ENCODE measurements around the gene PDPK1.
"Not testable (repeated sequence)": the region's sequence is repeated elsewhere in the genome, so short reads cannot be mapped to it uniquely, and the experiment has no call there.

Gene PDPK1

GRCh38 chr16:2526135-2526534 is 11.7 kb upstream of the PDPK1 start:
- DNase-seq = no peak

- no peak for DNase-seq
Measured at GRCh38 chr16:2527071-2527783, 10.6 kb upstream of the PDPK1 start.

- DNase-seq = no peak
Measured at GRCh38 chr16:2527784-2528100, 10.1 kb upstream of the PDPK1 start.

- DNase-seq = no peak
Measured at GRCh38 chr16:2528161-2529060, 9.4 kb upstream of the PDPK1 start.

- DNase-seq = no peak
Measured at GRCh38 chr16:2529061-2529931, 8.5 kb upstream of the PDPK1 start.

- DNase-seq = no peak
Measured at GRCh38 chr16:2529961-2530628, 7.7 kb upstream of the PDPK1 start.

GRCh38 chr16:2530629-2531318 is 7.0 kb upstream of the PDPK1 start:
- no peak for DNase-seq

- no peak for DNase-seq
Measured at GRCh38 chr16:2531371-2531695, 6.5 kb upstream of the PDPK1 start, which contains the start of gene CEMP1. TSS of gene CEMP1 (minus strand) at chr16:2531408. CDS start at chr16:2531073, 335 bp downstream.

- peak; percentile 97 for DNase-seq
Measured at GRCh38 chr16:2531696-2532493, 5.9 kb upstream of the PDPK1 start.

GRCh38 chr16:2532494-2533141 is 5.2 kb upstream of the PDPK1 start:
- peak; percentile 43 for DNase-seq

- DNase-seq = not testable (repeated sequence)
Measured at GRCh38 chr16:2533142-2533755, 4.6 kb upstream of the PDPK1 start.

GRCh38 chr16:2533912-2534311 is 3.9 kb upstream of the PDPK1 start:
- DNase-seq = no peak

- DNase-seq = not testable (repeated sequence)
Measured at GRCh38 chr16:2534335-2534734, 3.5 kb upstream of the PDPK1 start.

- no peak for DNase-seq
Measured at GRCh38 chr16:2535625-2536013, 2.2 kb upstream of the PDPK1 start.

- not testable (repeated sequence) for DNase-seq
Measured at GRCh38 chr16:2539192-2539844, 1.5 kb downstream of the PDPK1 start.

GRCh38 chr16:2539845-2540458 is 2.1 kb downstream of the PDPK1 start:
- peak; percentile 35 for DNase-seq

GRCh38 chr16:2540912-2541311 is 3.1 kb downstream of the PDPK1 start:
- DNase-seq = not testable (repeated sequence)

GRCh38 chr16:2541409-2541808 is 3.6 kb downstream of the PDPK1 start:
- DNase-seq = not testable (repeated sequence)

- not testable (repeated sequence) for DNase-seq
Measured at GRCh38 chr16:2543771-2544170, 6.0 kb downstream of the PDPK1 start.

Measured in activated CD8-positive, alpha-beta memory T cell treated with anti-CD3 and anti-CD28 coated beads, Interleukin-2, amount 50 U/mL, for 4 hours (primary cell).